ENCODE results near the gene CSRNP3. TPM values are rescaled to one million over a fixed set of nuclear protein-coding genes. Genes with fewer than 3 reads are reported as not detected.
"Not testable (repeated sequence)": the region's sequence is repeated elsewhere in the genome, so short reads cannot be mapped to it uniquely, and the experiment has no call there.

Gene CSRNP3
- total RNA-seq, 1 donor from 2014 or later, result not detected

DNA sequence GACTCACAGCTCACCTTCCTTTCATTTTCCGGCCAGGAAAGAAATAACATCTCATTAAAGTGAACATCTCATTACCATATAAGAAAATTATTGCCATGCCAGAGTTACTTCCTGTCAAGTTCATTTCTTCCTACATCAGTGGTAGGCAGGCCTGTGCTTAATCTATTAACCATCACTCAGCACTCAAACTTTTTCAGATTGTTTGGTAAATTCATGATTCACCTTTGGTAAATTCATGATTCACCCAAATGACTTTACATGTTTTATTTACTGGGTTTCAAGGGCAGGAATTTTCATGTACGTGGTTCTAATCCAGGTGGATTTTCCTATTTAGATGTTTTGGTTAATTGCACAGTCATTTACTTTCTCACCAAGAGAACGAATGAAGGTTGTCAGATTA, 116.5 kb downstream of the CSRNP3 start:
- intact Hi-C loops (cut with micrococcal nuclease), result no loop called here

DNA sequence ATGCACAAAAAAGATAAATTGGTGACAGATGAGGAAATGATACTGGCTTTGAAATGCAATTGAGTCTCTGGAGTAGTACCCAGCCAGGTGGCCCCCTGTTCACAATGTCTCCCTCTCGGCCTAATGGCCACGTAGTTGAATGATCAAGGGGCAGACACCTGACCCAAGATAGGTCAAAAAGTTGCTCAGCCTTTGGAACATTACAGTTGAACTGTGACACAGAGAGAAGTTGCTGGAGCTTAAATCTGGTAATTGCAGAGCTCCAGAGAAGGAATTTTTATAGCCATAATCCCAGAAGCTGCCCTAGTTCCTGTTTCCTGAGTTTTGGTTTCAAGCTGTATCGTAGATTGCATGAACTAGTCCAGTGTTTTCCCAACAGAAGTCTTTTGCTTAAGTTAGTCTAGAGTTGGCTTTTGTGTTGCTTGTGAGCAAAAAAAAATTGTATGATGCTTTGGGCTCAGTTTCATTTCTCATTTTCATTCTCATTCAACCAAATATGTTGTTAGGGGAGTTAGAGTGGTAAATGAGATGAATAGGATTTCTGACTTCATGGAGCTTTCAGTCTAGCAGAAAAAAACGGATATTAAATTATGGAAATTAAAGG, 117.9 kb downstream of the CSRNP3 start:
- intact Hi-C loops (cut with micrococcal nuclease), result no loop called here

DNA sequence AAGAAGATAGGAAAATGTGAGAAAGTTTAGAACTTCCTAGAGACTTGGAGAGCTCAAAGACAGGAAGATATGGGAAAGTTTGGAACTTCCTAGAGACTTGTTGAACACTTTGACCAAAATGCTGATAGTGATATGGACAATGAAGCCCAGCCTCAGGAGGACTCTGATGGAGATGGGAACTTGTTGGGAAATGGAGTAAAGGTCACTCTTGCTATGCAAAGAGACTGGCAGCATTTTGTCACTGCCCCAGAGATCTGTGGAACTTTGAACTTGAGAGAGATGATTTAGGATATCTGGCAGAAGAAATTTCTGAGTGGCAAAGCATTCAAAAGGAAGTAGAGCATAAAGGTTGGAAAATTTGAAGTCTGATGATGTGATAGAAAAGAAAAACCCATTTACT, 121.5 kb downstream of the CSRNP3 start:
- intact Hi-C loops (cut with micrococcal nuclease), result not testable (repeated sequence)

DNA sequence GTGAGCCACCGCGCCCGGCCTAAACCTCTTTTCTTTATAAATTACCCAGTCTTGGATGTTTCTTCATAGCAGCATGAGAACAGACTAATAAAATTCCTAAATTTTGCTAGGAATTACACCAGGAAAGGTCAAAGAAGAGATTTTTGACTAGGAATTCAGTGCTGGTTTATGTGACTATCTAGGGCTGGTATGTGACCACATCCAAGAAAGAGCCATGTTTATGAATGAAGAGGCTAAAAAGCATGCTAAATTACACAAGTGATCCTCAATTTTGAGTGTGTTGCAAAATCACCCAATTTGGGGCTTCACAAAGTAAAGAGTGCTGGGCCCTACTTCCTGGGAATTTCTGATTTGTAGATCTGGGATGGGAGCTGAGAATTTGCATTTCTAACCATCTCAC, 123.6 kb downstream of the CSRNP3 start:
- intact Hi-C loops (cut with micrococcal nuclease), result no loop called here

DNA sequence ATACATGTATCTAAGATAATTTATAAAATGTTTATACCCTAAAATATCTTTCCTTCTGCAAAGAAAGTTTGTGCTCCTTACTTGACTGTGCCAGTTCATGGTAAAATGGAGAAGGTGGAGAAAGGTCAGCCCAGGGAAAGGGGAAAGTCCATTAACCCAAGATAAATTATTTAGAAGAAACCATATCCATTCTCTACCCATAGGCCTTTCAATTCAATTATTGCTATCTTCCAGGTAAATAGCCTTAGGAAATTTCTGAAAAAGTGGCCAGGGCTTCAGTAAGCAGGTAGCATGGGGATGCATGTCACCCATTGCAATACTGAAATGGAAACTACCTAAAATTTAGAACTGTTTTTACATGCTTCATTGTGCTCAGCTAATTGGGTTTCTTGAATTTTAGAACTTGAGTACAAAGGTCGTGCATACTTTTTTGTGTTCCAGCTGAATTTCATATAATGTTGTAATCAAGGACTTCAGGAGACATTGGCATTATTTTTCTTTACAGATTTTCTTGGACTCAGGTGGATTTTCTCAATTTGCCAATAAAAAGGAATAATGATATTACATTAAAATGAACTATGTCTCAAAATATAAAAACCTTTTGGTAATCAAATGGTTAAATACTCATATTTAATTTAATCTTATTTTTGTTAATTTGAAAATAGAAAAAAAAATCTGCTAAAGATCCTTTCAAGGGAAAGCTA, 124.9 kb downstream of the CSRNP3 start:
- intact Hi-C loops (cut with micrococcal nuclease), result no loop called here

DNA sequence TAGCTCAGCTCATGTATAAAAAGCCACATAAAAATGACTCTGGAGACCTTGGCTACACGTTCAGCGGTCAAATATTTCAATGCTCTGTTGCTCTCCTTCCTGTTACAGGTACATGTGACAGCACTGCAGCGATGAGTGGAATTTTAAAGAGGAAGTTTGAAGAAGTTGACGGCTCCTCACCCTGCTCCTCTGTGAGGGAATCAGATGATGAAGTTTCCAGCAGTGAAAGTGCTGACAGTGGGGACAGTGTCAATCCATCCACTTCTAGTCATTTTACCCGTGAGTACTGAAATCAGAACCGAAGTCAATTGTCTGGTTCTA, 125.4 kb downstream of the CSRNP3 start:
- intact Hi-C loops (cut with micrococcal nuclease), result no loop called here

DNA sequence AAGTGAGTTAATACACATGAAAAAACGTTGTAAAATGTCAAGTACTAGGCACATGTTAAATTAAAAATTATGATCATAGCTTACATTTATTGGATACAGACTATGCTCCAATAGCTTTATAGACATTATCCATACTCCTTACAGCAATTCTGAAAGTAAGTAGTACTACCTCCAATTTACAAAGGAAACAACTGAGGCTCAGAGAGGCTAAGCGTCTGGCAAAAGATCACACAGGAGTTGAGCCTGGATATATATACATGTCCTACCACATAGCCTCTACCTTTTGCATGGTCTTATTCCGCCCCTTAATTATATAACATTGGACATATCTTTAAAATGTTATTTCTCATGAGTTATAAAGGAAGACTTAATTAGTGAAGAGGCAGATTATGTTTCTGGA, 127.3 kb downstream of the CSRNP3 start:
- intact Hi-C loops (cut with micrococcal nuclease), result no loop called here

DNA sequence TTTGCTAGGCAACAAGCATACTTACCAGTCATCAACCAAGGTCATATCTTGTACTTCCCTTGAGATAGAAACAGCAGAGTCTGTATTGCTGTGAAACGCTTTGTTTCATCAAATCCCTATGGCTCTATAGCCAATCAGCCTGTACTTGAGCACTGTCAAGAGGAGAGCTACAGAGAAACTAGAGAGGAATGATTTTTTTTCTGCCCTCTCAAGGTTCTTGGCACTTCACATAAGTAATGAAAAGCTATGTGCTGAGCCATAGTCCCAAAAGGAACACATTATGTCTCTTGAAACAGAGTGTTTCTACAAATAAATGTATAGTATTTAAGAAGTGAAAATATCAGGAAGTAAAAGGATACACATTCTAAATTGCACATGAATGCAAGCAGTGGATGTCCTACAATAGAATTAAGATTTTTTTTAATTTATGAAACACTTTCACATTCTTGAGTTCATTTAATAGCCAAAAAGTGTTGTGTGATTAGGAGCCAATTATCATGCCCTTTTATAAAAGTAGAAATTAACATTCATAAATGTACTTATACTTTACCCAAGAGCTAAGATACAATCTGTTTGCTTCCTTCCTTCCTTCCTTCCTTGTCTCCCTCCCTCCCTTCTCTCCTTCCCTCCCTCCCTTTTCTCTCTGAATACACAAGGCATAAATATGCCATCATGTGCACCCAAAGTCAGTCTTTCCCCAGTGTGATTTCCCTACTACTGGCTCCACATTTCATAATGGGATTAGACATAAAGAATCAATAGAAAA, 131.8 kb downstream of the CSRNP3 start:
- intact Hi-C loops (cut with micrococcal nuclease), result no loop called here

DNA sequence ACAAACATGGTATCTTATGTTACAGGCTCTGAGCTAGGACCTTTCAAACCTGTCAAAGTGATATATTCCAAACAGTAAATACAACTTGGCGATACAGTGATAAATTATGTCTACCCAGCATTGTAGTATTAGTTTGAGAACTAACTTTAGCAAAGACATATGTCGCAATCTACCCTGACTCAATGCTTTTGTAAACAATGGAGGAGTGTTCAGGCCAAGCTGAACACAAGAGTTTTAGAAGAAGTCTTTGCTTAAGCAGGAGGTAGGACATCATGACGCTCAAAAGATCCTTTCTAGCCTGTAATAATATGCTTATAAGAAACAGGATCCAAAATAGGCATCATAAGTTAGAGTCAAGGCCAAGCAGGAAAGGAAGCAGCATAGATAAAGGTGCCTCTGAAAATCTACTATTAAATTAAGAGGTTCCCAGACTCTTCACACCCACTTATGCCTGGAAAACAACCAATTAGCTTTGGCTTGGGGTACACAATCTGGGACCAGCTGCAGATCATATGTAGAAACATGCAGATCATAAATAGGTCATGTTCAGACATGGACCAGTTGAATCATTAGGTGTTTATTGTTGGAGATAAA, 132.5 kb downstream of the CSRNP3 start:
- intact Hi-C loops (cut with micrococcal nuclease), result no loop called here

DNA sequence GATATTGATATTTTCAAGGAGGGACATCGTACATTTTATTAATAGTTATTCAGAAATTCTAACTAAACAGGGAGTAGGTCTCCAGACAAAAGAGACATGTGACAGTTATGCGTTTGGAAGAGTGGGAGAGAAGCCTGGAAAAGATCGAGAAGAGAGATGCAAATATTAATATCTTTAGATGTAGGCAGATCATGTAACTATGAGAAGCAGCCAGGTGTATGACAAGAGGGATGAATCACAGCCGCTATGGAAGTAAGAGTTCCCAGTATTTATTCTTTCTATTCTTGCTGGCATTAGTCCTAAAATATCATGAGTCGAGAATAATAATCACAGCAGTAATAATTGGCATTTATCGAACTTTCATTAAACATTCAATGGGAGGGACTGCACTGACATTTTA, 140.2 kb downstream of the CSRNP3 start:
- intact Hi-C loops (cut with micrococcal nuclease), result no loop called here

DNA sequence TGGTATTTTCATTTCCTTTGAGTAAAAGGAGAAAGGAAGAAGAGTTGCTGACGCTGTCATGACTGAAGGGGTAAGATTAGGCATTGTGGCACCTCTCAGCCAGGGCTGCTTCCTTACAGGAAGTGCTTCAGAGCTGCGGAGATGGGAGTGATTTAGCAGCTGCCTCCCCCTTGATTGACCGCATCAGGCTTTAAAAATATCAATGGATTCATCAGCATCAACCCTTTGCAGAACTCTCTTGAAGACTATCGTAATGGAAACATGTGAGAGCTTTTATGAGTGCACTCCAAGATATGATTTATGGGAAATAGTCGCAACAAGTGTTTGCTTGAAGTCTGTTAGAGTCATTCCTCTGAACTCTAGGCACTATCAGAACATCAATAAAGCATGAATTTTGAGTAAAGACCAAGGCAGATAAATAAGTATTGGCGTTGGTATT, 141.1 kb downstream of the CSRNP3 start:
- intact Hi-C loops (cut with micrococcal nuclease), result no loop called here

DNA sequence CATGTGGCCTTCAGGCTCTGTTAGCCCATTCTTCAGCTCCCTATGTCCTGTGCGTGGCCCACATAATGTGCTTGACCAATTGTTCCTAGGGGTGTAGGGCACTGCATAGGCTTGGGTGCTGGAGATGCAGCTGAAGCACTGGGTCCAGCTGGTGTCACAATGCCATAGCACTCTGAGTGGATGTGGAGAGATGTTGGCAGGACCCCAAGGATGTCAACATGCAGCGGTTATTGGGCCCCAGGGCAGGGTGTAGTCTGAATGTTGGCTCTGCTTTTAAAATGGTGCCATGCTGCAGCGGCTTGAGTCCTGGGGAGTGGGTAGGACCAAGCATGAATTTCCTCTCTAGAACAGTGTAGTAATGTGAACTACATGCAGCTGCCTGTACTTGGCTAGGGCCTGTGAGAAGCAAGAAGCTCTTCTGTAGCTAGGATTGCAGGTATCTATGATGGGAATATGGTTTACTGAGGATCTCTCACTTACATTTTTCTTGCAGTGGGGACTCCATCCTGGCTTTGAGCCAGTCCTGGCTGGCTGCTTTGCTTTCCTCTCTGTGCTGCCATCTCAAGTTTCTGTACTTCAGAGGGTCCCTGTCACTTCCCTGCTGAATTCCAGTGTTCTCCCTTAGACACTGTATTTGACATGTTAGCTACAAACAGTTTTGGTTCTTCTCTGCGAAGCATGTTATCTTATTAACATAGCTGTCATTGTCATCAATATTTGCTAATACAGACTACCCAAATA, 148.4 kb downstream of the CSRNP3 start:
- intact Hi-C loops (cut with micrococcal nuclease), result no loop called here

DNA sequence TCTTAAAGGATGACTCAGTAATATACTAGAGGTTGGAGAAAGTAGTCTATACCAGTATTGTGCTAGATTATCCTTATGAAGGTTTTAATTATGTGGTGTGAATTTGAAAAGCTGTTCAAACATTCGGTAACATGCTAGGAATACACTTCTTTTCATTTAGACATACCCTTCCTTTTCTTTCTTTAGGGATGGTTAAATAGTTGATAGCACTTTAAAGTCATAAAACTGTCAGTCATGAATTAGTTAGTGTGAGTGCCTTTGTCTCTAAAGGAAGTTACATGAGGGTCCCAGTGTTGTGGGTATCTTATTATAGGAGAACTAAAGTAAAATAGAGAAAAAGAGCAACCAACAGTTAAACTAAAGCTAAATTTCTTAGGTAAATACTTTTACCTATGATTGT, 149.3 kb downstream of the CSRNP3 start:
- intact Hi-C loops (cut with micrococcal nuclease), result no loop called here

DNA sequence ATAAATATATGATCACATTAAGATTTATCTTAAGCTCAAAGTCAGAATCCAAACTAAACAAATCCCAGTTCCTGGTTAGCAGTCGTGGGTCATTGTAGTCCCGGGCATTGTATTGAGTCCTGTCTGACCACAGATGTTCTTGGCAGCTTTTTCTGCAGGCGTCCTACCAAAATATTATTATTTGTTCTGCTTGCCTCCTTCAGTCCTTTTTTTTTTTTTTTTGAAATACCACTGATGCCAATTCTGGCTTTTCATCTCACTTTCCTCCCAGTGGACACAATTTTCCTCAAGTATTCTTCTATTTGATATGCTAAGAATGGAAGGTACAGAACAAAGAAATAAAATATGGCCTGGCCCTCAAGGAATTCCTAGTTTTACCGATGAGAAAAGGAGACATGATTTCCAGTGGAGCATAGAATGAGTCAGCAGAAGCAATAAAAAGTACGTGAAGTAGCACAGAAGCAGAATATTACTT, 151.6 kb downstream of the CSRNP3 start:
- intact Hi-C loops (cut with micrococcal nuclease), result no loop called here

DNA sequence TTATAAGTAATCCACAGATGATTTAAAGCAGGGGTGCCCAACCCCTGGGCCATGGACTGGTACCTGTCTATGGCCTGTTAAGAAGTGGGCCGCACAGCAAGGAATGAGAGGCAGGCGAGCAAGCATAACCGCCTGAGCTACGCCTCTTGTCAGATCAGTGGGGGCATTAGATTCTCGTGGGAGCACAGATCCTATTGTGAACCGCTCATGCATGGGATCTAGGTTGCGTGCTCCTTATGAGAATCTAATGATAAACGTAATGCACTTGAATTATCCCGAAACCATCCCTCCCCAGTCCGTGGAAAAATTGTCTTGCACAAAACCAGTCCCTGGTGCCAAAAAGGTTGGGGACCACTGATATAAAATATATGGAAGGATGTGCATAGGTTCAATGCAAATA, 153.7 kb downstream of the CSRNP3 start:
- intact Hi-C loops (cut with micrococcal nuclease), result no loop called here

DNA sequence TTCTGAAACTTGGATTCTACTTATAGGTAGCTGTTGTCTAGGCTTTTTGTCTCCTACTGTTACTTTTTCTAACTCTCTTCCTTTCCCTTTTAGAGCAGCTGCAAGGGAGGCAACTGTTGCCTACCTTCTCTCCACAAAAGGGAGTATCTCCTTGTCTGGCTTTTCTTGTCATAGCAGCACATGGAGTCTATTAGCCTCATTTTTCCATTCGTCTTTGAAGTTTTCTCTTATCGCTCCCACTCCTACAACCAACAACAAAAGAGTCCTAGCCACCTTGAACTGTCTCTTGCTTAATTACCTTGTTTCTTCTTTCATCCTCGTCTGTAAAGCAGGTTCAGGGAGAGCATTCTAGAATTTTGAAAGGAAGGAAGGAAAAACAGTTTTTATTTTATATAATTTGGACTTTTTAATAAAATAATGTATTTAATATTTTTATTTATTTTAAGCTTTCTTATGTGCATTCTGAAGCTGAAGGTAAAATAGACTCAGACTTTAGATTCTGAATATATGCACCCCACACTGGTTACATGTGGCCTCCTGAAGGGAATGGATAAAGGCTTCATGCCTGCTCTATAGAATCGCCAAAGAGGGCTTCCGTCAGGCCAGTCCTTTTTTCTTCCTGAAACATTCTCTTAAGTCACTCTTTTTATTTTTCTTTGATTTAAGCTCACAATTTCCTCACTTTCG, 154.4 kb downstream of the CSRNP3 start:
- intact Hi-C loops (cut with micrococcal nuclease), result no loop called here

DNA sequence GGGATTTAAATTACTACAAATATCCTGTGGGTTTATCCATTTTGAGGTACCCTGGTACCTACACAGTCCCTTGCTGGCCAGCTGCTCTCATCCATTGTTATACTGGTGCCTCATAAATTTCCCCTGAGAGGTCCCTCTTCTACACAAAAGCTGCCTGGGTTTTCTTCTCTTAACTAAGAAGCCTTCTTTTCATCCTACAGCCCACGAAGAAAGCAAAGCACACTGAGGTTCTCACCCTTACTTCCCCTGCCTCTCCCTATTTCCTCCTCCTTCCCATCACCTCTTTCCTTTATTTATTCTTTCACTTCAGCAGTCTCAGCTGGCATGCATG, 154.9 kb downstream of the CSRNP3 start:
- intact Hi-C loops (cut with micrococcal nuclease), result no loop called here

DNA sequence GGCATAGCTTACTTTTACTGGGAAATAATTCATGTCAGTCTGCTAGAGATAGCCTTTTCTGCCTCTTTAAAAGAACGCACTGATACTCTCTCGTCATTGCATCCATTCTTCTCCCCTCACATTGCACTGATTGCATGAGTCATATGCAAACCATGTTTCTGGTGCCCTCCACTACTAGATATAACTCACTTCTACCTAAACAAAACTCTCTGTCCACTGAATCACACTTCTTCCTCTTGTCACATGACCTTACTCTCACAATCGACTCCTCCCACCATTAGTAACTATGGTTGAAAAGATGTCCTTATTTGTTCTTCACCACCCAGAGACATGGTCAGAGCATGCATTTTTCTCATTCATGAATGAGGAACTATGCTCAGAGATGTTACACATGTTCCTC, 158.0 kb downstream of the CSRNP3 start:
- intact Hi-C loops (cut with micrococcal nuclease), result no loop called here

DNA sequence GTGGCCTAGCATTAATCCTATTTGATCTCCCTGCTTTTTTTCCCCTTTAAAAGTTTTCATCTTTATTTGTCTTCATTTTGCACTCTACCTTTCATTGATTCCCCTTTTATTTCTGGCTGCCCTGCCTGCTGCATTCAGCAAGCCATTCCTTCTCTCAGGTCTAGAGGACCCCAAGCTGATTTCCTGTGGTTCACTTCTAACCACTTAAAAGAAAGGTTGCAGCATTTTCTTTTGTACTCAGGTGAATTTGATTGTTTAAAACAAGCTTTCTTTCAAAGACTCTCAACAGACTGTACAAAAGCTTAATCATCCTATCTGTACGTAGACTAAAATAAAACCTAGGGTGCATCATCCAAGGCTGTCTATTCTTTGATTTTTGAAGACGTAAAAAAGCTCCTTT, 160.3 kb downstream of the CSRNP3 start:
- intact Hi-C loops (cut with micrococcal nuclease), result loop anchor here (10.0 kb wide), 1 partner anchor 245 kb away; no protein-coding TSS in a partner anchor

DNA sequence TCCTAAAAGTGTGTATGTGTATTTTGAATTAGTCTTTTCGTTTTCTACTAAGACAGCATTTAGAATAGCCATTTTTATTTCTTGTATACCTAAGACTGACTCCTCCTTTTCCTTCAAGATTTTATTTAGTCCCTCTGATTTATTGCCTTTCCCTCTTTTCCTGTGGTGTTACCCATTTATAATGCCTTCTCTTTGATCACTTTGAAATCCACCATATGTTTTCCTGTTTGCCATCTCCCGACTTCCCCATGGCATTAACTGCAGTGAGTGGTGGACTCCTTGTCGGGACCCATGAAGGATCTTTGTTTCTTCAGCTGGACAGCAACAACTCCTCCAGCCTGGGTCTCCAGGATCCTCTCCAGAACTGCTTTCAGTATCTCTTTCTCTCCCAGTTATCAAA, 160.7 kb downstream of the CSRNP3 start:
- intact Hi-C loops (cut with micrococcal nuclease), result loop anchor here (10.0 kb wide), 1 partner anchor 245 kb away; no protein-coding TSS in a partner anchor

DNA sequence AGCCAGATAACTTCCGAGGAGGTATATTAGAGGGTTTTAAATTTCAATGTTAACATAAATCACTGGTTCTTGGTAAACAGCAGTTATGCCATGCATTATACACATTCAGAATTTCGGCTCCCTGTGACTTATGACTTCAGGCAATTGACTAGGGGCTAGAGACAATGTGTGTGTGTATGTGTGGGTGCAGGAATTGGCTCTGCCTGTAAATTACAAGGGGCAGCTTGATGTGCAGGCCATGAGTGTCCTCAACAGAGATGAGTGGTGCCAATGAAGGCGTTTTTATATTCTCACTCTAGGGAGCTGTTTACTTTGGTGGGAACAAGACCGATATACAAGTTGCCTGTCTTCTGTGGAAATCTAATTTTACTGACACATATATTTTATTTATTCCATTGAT, 161.6 kb downstream of the CSRNP3 start:
- intact Hi-C loops (cut with micrococcal nuclease), result loop anchor here (10.0 kb wide), 1 partner anchor 244 kb away; no protein-coding TSS in a partner anchor

All from T-helper 1 cell treated with Interleukin-12 subunit alpha and Interleukin-12 subunit beta and Interleukin-4 antibody, amounts not matched to agents 30 ng/mL and 1 ng/mL, for 36 hours (primary cell).